Measurements from ENCODE around the gene CLEC11A.
A peak's percentile ranks its signal among the peaks of the same experiment; 100 is the strongest.
"Not testable (repeated sequence)": the region's sequence is repeated elsewhere in the genome, so short reads cannot be mapped to it uniquely, and the experiment has no call there.

The CLEC11A gene

GRCh38 chr19:50761501-50761900 lies 38.3 kb downstream of the CLEC11A start:
- not testable (repeated sequence) for DNase-seq

DNA sequence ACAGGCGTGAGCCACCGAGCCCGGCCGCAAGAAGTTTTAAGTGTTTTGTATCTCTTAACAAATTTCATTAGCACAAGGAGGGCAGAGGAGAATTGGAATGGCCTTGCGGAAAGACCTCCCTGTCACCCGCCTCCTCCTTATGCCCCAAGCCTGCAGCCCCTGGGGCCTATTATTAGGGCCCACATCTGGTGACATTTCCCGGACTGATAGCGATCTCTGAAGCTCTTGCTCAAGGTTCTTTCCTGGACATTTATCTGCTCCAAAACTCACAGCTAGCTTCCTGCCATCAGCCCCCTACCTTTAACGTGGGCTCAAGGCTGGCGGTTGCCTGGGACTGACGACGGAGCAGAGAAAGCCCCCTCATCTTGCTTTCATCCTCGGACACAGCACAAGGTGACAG lies 40.4 kb downstream of the CLEC11A start:
- DNase-seq = not testable (repeated sequence)

DNA sequence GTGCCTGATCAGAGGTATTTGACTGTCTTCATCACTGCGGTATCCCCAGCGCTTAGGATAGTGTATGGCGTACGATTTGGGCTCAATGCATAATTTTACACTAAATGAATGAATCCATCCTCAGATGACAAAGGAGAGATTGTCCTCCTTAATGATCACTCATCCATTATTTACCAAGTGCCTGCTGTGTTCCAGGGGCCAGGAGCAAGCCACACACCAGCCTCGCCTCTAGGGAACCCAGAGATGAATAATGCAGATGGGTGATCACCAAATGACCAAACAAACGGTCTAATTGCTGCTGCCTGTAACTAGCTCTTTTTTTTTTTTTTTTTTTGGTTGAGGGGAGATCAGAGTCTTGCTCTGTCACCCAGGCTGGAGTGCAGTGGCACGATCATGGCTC lies 41.2 kb downstream of the CLEC11A start:
- DNase-seq = no peak

DNA sequence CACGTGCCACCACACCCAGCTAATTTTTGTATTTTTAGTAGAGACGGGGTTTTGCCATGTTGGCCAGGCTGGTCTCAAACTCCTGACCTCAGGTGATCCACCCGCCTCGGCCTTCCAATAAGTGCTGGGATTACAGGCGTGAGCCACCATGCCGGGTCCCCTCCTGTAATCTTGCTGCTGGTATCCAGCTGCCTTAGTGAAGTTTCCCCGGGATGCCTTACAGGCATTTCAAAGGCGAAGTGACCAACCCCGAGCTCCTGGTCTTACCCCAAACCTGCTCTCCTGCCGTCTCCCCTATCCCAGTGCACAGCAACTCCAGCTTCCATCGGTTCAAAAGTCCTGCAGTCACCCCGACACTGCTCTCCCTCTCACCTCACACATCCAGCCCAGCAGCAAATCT lies 43.6 kb downstream of the CLEC11A start:
- DNase-seq = not testable (repeated sequence)

- DNase-seq = not testable (repeated sequence)
Measured at GRCh38 chr19:50767263-50767662, 44.1 kb downstream of the CLEC11A start.

DNA sequence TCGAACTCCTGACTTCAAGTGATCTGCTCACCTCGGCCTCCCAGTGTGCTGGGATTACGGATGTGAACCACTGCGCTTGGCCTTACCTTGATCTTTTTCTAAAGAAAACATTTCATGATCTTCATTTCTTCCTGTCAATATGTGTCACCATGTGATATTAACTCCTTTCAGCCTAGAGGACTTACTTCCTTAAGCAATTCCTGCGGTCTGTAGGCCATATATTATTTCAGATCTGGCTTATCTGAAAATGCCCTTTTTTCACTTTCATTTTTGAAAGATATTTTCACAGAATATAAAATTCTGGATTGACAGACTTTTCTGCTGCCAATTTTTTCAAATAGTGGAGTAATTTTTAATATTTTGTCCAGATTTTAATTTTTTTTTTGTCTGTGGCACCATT lies 45.1 kb downstream of the CLEC11A start:
- no peak for DNase-seq

GRCh38 chr19:50770164-50770563 lies 47.0 kb downstream of the CLEC11A start, which contains the start of gene GPR32:
Gene GPR32 (plus strand): TSS chr19:50770464. CDS start chr19:50770601, 137 bp downstream.
- DNase-seq = not testable (repeated sequence)

DNA sequence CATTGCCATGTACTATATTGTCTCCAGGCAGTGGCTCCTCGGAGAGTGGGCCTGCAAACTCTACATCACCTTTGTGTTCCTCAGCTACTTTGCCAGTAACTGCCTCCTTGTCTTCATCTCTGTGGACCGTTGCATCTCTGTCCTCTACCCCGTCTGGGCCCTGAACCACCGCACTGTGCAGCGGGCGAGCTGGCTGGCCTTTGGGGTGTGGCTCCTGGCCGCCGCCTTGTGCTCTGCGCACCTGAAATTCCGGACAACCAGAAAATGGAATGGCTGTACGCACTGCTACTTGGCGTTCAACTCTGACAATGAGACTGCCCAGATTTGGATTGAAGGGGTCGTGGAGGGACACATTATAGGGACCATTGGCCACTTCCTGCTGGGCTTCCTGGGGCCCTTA lies 47.7 kb downstream of the CLEC11A start:
- DNase-seq = no peak

DNA sequence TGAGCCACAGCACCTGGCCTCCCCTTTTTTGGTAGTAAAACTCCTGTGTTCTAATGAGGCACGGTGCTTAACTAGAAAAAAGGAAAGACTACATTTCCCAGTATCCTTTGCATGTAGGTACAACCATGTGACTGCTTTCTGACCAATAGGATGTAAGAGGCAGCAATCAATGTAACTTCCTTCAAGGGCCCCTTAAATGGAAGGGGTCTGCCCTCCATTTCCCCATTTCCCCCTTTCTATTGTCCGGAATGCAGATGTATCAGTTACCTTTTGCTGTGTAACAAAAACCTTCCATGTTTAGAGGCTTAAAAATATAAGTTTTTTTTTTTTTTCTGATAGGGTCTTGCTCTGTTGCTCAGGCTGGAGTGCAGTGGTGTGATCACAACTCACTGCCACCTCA lies 49.3 kb downstream of the CLEC11A start:
- peak in 1 of 5 experiments; percentile 42 for DNase-seq

DNA sequence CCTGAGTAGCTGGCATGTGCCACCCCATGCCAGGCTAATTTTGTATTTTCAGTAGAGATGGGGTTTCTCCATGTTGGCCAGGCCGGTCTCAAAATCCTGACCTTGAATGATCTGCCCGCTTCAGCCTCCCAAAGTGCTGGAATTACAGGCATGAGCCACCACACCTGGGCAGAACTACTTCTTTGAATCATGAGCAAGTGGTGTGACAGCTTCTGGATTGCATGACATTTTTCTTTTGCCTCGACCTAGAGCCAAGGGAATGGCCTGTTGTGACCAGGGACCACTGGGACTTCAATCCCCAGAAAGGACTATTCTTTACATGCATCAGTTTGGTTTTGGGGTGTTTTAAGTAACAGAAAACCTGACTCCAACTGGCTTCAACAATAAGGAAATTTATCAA lies 49.7 kb downstream of the CLEC11A start:
- not testable (repeated sequence) for DNase-seq

DNA sequence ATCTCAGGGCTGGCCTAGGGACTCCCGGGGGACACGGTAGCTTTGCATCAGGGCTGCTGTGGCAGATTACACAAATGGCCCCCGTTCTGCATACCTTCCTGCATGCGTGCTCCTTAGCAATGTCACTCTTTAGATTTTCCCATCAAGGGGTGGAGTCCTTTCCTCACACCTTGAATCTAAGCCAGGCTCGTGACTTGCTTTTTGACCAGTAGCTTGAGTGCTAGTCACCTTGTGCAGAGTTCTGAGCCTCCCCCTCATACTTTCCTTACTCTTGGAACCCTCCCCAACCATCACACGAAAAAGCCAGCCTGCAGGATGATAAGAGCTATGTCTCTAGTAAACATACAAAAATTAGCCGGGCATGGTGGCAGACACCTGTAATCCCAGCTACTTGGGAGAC lies 50.3 kb downstream of the CLEC11A start:
- not testable (repeated sequence) for DNase-seq

All from T-helper 2 cell (primary cell).